ENCODE measurements around the gene RRP8.

DNA sequence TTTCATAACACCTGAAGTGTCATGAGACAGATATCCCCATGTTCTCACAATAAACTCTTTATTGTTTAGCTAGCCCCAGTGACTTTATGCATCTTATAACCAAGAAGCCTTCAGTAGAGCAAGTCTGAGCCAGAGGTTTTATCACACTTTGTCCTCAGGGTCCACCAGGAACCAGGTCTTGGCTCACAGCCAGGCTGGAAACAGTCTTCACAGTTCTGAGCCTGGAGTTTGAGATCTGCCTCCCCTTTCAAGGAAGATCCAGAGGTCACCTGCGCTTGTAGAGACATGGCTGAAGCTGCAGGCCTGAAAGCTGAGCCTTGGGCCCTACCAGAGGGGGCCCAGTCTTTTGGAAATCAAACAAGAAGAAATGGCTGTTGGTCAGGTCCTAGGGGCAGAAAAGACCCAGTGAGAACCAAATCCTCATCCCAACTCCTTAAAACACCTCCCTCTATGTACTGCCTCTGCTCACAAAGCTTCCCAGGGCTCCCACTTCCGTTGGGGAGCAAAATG is 3.5 kb downstream of the RRP8 start:
- TF ChIP-seq CTCF (IDR thresholded peaks at IDR 0.05) (no peak), POLR2A (IDR thresholded peaks at IDR 0.05) (no peak), EP300 (IDR thresholded peaks at IDR 0.05) (no peak), POLR2AphosphoS5 (IDR thresholded peaks at IDR 0.05) (no peak)

Measured in sigmoid colon (tissue), 4 donors.